C4-2B (cell line): ENCODE measurements around the gene NFATC3.

Experiments used
- ZFX ChIP-seq: fragments of 450-650 bp; IDR thresholded peaks from 2 replicates; pipeline ENCODE4 v1.6.1; 2017
- TF ChIP-seq, protein P1 (sequence below): fragments of 450-650 bp; conservative IDR thresholded peaks from 2 replicates; pipeline ENCODE4 v1.5.1; 2017; ENCODE audit warnings: mild to moderate bottlenecking

GRCh38 chr16:68040506-68041288 lies 44.5 kb upstream of the NFATC3 start:
- TF ChIP-seq, protein P1, sequence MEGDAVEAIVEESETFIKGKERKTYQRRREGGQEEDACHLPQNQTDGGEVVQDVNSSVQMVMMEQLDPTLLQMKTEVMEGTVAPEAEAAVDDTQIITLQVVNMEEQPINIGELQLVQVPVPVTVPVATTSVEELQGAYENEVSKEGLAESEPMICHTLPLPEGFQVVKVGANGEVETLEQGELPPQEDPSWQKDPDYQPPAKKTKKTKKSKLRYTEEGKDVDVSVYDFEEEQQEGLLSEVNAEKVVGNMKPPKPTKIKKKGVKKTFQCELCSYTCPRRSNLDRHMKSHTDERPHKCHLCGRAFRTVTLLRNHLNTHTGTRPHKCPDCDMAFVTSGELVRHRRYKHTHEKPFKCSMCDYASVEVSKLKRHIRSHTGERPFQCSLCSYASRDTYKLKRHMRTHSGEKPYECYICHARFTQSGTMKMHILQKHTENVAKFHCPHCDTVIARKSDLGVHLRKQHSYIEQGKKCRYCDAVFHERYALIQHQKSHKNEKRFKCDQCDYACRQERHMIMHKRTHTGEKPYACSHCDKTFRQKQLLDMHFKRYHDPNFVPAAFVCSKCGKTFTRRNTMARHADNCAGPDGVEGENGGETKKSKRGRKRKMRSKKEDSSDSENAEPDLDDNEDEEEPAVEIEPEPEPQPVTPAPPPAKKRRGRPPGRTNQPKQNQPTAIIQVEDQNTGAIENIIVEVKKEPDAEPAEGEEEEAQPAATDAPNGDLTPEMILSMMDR = peak; percentile 92
- no peak for TF ChIP-seq ZFX
